Stimulated activated CD8-positive, alpha-beta memory T cell treated with anti-CD3 and anti-CD28 coated beads, Interleukin-12 subunit alpha, Interleukin-12 subunit beta, amount 100 ng/mL, for 4 hours (primary cell): Measurements from ENCODE around the gene NEGR1.

Experiments used
- DNase-seq: peaks from one replicate; pipeline ENCODE4 v3.0.0-alpha.2; 2020; ENCODE audit warnings: low read depth

Gene NEGR1

DNA sequence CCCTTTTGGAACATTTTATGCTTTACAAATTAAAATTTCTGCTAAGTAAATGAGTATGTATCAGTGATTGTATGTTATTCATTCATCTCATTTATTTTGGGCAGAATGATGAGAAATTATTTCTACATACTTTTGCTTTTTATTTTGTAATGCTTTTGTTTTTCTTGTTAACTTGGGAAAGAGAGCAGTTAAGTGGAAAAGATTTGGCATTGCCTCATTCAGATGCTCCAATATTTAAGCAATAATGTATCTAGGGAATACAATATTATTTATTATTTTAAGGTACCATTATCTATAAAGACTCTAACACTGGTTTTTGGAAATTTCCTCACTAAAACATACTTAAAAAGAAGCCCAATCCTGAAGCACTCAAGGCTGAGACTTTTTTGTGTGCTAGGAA is 431.8 kb downstream of the NEGR1 start:
- no peak for DNase-seq

DNA sequence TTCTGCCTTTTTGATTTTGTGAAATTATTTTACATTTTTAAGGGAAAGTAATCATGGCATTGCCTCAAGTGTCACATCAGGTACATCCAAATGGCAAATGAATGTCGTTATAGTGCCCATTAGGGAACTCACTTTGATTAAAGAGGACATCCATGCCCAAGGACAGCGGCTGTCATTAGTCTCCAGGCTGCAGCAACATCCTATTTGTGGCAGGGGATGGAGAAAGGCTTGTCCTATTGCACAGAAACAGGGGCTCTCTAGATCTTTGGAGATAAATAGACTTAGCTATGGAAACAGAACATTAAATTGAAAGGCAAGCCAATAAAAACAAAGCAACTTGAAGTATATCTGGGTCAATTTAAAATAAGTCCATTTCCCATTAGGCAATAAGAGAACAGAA is 439.3 kb downstream of the NEGR1 start:
- DNase-seq: no peak

DNA sequence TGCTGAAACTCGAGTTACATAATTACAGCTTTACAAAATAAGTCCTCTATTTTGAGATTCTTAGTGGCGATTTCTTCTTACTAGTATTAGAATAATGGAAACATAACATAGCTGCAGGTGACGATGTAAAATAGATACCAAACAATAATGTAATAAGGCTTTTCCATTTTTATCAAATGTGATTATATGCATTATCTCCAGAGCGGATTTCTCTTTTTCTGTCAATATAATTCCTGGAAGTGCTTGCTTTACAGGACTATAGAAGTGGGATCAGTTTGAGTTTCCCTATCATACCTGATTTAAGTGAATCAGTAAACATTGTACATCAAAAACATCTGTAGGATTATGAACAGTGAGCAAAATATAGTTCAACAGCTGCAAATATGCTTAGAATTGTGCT is 442.5 kb downstream of the NEGR1 start:
- no peak for DNase-seq

DNA sequence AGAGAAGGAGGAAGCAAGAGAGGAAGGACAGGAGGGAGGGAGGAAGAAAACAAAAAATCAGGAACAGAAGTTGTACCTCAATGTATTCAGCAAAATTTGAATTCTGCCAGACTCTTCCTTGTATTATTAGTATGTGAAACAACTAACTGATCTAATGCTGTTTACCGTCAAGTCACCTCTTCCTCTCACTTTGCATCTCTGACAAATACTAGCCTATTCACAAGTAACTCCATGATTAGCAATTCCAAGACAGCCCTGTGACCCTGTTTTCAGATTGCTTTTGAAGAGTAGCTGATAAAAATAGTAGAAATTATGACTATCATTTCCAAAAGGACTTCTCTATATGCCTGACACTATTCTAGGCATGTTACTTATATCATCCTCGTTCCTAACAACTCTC is 445.4 kb downstream of the NEGR1 start:
- DNase-seq: no peak

DNA sequence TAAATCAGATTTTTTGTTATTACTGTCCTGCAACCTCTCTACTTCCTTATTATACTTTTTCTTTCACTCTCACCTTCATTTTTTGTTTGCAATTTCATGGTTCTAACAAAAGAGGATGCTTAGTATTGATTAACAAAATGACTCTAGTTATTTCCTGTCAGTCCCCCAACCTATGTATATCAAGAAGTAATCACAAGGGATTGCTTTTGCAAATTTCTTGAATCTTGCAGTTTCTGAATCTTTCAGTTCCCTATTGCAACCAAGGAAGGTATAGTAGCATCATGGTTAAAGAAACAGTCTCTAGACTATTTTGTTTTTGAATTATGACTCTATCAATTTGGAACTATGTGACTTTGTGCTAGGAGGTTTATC is 446.9 kb downstream of the NEGR1 start:
- DNase-seq: no peak

DNA sequence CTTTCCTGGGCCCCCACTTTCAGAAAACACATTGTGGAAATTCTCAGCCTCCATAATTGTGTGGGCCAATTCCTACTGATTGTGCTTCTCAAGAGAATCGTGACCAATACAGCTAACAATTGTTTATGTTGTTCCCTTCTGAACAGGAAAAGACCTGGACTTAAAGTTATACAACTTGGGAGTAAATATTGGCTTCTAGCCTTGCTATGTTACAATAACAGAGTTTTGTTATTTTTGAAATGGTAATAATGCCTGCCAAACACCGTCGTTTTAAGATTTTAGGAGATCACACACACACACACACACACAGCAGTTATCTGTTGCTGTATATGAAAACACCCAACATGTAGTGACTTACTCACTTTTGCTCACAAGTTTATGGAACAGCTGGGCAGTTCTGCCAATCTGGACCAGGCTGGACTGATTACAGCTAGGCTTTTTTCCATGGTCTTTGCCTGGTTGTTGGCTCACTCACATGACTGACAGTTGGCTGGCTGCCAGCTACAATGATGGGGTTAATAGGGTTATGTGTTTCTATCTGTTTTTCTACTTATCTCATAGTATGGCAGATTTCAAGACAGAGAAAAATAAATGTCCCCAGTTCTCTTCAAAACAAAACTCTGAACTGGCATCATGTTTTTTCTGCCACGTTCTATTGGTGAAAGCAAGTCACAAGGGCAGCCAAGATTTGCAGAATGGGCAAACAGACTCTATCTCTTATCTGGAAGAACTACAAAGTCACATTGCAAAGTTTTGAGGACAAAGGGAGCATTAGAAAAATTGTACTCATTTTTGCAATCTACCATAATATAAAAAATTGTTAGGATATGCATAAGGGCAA is 447.5 kb downstream of the NEGR1 start:
- DNase-seq: no peak

DNA sequence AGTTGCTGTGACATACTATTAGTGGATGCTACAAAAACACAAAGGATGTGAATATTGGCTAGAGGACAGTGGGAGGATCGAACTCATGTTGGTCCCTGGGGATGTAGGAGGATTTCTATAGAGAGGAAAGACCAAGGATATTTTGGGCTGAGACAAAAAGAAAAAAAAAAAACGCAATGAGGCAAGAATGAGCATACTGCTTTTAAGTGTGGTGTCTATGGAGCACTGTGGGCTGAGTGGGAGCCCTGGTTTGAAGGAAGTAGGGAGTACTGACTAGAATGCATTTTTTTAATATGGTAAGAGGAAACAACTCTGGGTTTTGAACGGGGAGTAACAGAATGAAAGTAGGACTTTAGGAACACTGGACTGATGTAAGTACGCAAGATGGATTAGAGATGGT is 450.7 kb downstream of the NEGR1 start:
- no peak for DNase-seq

DNA sequence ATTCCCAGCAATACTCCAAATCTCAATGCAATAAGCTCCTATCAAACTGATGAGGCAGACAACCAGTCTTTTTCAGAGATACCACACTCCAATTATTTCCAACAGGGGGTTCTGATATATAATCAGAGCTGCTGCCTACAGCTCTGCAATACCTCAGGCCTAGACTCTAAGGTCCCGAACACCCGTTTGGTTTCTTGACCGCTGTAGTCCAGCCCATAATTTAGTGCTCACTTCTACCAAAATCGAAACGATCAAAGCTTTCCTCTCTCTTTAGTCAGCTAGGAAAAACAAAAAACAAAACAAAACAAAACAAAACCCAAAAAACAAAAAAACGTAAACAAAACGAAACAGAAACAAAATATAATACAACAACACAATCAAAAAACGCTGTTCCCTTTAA is 453.0 kb downstream of the NEGR1 start:
- DNase-seq: no peak

DNA sequence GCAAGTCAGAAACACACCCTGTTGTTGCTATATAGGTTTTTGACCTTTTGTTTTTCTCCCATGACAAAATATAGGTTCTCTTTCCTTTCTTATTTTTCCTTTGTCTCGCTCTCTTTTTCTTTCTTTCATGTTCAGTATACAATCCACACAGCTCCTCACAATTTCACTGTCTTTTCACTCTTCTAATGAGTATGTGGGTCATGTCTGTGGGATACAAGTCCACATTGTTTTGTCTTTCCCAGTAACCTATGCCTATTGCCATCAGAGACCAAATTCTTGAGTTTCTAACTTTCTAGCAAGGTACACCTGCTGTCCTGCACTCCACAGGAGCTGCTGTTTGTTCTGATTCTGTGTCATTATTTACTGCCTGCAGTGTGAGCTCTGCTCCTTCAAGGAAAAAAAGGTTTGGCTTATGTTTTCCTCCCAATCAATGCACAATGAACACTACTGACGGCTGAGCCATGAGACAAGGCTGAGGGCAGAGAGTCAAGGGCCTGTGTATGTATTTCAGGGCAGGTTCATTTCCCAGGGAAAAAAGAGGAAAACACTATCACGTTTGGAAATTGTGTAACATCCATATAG is 453.8 kb downstream of the NEGR1 start:
- no peak for DNase-seq

DNA sequence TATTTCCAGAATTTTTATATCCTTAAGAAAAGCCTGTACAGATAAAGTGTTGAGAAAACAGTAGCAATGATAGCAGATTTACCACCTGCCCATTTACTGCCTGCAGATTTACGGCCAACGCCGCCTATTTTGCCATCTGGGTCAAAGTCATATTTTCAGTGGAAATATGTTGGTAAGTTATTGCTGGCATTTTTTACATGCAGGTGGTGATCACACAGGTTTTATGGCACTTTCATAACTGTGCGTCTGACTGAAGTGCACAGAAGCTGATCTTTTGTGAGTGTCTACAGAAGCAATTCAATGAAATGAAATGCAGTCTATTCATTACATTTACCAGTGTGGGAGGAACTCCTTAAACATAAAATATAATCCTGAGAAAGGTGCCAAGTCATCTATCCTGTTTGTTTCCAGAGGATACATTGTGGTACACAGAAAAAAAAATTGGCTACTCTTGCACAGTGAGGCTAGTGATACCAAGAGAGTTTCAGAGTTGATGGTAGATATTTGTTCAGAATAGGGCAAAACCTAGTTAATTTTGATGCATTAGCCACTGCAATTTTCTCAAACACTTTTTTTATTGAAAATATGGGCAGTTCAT is 458.5 kb downstream of the NEGR1 start:
- no peak for DNase-seq

DNA sequence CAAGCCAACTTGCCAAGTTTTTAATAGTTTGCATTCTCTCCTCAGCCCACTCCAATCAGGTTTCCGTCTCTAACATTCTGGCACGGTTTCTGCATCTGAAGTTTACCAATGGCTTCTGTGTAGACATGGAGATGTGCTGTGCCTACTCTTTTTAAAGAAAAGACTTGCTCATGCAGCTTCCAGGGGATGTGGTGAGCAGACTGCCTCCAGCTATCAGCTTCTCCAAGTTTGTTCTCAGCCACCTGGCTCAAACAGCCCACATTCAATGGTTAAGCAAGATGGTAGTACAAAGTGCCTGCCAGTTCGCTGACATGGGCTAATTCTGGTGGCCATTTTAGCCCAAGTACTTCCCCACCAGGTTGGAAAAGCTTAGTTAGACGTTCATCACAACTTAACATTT is 465.3 kb downstream of the NEGR1 start:
- no peak for DNase-seq

DNA sequence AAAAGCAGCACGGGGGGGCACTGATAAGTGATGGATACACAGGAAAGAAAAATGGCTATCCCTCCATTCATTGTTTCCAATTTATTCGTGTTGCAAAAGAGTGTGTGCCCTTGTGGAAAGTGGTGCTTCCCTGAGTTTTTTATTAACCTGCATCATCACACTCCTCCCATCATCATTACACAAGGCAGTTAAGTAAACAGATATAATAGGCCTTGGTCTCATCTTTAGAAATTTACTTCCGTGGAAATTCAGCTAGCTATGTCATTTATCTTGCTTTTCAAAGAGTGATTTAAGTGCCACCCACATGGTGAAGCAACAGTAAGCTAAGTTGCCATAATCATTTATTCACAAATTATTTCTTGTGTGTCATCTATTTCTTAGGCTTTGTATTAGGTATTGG is 473.3 kb downstream of the NEGR1 start:
- no peak for DNase-seq

DNA sequence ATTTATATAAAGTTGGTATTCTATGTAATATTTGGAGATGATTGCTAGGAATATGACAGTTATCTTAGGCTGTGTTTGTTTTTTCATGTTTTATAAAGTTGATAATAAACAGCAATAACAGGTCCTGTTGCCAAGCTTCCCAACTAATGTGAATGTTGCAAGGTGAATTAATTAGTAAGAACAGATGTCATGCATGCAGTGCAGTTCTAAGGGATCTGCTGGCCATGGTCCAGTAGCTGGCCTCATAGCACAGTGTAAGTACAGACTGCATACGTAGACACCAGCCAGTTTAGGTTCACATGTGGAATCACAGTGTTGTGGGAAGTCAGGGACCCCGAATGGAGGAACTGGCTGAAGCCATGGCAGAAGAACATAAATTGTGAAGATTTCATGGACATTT is 478.2 kb downstream of the NEGR1 start:
- DNase-seq: no peak

DNA sequence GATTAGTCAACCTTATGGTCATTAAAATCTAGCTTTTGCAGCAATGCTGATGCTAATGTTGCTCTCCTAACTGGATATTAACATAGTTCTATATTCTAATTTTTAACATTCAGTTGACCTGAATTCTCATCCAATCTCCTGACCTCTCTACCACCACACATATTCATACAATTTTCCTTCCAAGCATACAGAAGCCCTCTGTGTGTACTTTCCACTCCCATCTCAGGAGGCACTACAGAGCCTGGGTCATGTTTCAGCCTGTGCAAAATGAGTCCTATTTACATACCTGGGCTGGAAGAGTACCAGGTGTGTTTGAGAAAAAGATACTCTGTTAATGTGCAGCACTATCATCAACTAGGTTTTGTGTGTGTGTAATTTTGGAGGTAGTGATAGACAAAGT is 486.3 kb downstream of the NEGR1 start:
- no peak for DNase-seq

DNA sequence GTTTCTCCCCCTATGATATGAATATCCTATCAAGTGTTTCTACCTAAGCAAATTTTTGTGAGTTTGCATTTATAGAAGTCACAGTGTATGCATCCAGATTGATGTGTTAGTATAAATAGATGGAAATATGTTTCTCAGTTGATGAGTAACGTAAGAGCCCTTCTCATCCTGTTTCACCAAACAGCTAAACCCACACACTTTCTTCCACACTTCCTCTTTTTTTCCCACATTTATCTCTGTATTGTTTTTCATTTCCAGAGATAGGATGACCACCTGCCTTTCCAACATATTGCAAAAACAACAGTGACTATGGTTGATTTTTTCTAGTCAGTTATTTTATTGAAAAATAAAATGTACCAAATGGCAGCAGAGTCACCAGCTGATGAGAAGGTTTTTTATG is 490.1 kb downstream of the NEGR1 start:
- DNase-seq: no peak

DNA sequence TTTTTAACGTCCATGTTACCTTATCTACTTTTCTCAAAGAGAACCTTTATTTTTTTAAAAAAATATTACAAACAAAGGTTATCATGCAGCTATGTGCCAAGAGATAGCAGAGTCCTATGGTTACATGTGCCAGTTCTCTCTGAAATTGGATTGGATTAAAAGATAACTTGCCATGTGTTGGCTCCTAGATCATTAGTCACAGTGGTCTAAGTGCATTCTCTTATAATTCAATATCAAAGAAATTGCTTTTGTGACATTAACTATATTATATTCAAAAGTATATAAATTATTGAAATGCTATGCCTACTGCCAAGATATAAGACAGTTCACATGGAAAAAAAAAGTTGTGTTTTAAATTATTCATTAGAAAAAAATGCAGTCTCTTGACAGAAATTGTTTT is 494.2 kb downstream of the NEGR1 start:
- DNase-seq: no peak

DNA sequence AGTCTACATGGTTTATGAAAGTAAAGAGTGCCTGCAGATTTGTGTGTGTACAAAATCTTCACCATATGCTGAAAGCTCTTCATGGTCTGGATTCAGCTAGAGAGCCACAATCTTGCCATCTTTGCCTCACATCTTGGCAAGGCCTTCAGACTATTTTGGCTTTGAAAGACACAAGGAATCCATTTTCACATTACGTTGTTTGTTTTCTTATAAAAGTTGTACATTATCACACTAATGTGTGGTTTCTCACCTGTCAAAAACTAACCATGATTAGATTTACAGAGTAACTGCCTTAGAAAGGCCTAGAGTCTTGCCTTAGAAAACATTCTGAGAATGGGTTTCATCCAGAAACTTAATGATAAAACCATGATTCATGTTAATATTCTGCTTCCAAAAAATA is 494.6 kb downstream of the NEGR1 start:
- no peak for DNase-seq

DNA sequence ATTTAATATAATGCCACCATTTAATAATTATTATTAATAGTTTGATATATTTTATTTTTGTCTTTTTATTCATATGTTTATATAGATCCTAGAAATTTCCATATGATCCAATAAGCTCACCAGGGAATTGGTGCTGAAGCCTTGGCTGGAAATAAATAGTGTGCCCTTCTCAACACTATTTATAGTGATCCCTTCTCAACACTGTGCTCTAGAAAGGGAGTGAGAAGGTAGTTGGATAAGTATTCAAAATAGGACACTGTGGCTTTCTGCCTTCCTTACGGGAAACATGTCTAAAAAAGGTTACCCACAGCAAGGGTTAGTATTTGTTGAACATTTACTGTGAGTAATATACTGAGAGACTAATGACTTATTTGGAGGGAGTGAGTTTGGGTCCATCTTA is 496.1 kb downstream of the NEGR1 start:
- no peak for DNase-seq

DNA sequence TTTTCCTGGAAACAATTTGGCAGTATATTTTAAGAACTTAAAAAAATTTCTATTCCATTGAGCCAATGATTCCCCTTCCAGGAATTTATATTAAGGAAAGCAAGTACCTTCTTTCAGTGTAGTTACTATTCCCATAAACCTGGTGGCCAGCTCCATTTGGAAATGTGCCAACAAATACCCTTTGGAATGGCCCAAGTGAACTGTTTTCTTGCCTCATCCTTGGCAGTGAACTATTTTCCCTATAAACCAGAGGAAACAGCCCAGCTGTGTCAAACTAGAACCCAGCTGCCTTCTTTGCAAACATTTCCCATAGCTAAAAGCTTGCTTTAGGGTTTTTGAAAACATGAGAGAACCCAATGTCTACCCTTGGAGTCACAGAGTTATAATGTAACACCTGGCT is 496.9 kb downstream of the NEGR1 start:
- DNase-seq: no peak

DNA sequence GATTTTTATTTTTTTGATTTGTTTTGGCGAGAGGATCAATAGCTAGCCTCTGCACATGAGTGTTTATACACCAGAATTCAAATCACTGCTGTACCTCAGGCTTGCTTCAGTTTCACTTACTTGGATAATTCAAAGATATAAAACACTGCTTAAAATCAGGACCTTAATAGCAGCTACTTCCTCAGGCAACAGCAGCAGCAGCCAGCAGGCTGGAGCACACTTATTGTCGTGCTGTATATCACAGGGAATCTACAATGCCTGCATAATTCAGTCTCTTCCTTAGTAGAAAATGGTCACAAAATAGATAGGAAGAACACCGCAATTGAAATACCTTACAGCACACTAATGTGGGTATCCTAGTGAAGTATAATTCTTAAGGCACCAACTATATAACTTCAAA is 497.3 kb downstream of the NEGR1 start:
- no peak for DNase-seq

DNA sequence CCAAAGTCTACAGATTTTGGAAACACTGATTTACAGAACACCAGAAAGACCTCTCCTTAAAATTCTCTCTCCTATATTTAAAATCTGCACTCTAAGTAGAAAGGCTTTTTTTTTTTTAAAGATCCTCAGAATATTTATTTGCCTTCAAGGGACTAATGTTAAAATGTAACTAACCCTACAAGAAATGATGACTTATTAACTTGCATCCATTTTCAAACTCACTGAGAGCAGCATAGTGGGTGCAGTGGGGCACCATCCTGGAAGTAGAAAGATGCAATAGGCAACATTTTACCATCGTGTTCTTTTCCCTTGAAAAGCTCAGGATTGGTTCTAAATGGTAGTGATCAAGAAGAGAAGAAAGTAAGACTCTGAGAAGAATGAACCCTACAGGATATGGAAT is 498.1 kb downstream of the NEGR1 start:
- DNase-seq: no peak

DNA sequence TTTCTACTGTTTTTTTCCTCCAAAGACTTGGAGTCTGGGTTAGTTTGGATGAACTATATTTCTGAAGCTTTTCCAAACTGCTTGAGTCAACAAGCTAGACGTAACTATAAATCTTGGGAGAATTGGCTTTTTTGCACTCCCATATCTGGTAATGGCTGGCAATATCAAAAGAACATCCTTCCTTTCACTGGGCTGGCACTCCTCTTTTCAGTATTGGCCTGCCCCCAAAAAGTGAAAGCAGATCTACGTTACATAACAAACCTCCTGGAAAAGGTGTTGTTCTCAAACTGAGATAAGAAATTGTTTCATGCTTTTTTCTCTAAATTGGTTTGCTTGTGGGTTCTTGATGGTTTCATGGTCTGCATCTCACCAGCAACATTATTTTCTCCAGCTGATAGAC is 499.3 kb downstream of the NEGR1 start:
- no peak for DNase-seq

DNA sequence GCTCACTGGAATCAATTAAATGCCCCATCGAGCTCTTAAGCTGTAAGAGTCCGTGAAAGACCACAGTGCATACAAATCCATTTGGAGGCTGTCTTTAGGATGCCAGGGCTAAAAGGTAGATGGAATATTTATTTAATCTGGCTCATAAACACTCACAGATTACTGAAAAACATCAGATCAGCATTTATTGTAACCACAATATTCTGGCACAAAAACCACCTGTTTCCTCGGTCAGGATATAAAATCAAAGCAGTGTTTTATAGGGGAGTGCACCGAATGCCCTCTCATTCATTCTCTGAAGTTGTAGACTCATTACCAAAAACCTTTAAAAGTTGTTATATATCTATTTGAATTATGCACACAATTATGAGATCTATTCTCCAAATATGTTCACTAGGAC is 500.9 kb downstream of the NEGR1 start:
- DNase-seq: no peak

DNA sequence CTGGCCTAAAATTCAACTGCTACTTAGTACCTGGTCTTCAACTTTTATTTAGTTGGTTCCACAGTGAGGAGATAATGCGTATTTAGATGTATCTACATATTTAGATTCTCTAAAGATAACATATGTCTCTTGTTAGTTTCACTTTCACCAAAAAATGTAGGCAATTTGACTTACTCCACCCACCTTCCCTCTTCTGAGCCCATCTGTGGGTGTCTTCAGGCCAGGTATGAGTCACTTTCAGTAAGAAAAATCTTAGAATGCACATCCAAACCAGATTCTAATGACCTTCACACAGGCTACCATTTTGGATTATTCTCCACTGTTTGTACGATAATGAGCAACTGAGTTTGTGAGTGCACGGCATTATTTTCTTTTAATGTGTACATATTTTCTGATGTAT is 501.7 kb downstream of the NEGR1 start:
- no peak for DNase-seq
